Thyroid gland (tissue), 4 donors: ENCODE data around the gene NFKB1.

Source experiments
- POLR2A ChIP-seq, 2 donors: fragments of 450-650 bp; IDR thresholded peaks; one replicate each; pipeline ENCODE4 v1.6.1; 2017; ENCODE audit warnings: antibody characterized with exemption in 2 of 2, mild to moderate bottlenecking in 2 of 2, moderate library complexity in 1 of 2
- TF ChIP-seq, protein P1 (sequence below), 6 experiments: fragments of 200-600 bp in 3 of 6; fragments of 450-650 bp in 3 of 6; sonication (generic) in 3 of 6; IDR thresholded peaks; one replicate each; pipeline ENCODE4 v1.5.1; 2016 to 2019; ENCODE audit warnings: antibody characterized with exemption in 6 of 6, mild to moderate bottlenecking in 2 of 6, inconsistent platforms in 1 of 6, moderate library complexity in 1 of 6

DNA sequence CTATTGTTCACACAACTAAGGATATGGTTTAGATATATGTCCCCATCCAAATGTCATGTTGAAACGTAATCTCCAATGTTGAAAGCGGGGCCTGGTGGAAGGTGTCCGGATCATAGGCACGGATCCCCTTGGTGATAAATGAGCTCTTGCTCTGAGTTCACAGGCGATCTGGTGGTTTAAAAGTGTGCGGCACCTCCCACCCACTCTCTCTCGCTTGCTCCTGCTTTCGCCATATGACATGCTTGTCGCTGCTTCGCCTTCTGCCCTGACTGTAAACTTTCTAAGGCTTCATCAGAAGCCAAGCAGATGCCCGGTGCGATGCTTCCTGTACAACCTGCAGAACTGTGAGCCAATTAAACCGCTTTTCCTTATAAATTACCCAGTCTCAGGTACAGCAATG is 128.5 kb downstream of the NFKB1 start:
- TF ChIP-seq, protein P1, sequence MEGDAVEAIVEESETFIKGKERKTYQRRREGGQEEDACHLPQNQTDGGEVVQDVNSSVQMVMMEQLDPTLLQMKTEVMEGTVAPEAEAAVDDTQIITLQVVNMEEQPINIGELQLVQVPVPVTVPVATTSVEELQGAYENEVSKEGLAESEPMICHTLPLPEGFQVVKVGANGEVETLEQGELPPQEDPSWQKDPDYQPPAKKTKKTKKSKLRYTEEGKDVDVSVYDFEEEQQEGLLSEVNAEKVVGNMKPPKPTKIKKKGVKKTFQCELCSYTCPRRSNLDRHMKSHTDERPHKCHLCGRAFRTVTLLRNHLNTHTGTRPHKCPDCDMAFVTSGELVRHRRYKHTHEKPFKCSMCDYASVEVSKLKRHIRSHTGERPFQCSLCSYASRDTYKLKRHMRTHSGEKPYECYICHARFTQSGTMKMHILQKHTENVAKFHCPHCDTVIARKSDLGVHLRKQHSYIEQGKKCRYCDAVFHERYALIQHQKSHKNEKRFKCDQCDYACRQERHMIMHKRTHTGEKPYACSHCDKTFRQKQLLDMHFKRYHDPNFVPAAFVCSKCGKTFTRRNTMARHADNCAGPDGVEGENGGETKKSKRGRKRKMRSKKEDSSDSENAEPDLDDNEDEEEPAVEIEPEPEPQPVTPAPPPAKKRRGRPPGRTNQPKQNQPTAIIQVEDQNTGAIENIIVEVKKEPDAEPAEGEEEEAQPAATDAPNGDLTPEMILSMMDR (IDR thresholded peaks at IDR 0.05), result no peak
- no peak for TF ChIP-seq POLR2A (IDR thresholded peaks at IDR 0.05)
